WTC11 (cell line): ENCODE results near the gene OR2D2. TPM values are rescaled to one million over a fixed set of nuclear protein-coding genes. Genes with fewer than 3 reads are reported as not detected.

Experiments used
- AR ChIP-seq: fragments of 250-450 bp; sonication (Bioruptor Pico); IDR thresholded peaks from 2 replicates; pipeline ENCODE4 v1.9.0; 2021; ENCODE audit warnings: mild to moderate bottlenecking
- ATF2 ChIP-seq: sonication (generic); formaldehyde crosslinking; IDR thresholded peaks from 2 replicates; pipeline ENCODE4 v1.8.1; 2022; ENCODE audit warnings: low read depth, missing genetic modification reagents, borderline replicate concordance
- ATF3 ChIP-seq: sonication (generic); formaldehyde crosslinking; conservative IDR thresholded peaks from 2 replicates; pipeline ENCODE4 v1.8.1; 2022; ENCODE audit warnings: mild to moderate bottlenecking, missing genetic modification reagents
- E2F5 ChIP-seq: sonication (generic); formaldehyde crosslinking; IDR thresholded peaks from 2 replicates; pipeline ENCODE4 v1.8.1; 2022; ENCODE audit warnings: mild to moderate bottlenecking, moderate library complexity, missing genetic modification reagents
- FOXP4 ChIP-seq: sonication (generic); formaldehyde crosslinking; IDR thresholded peaks from 2 replicates; pipeline ENCODE4 v1.8.0; 2022; ENCODE audit warnings: mild to moderate bottlenecking, missing genetic modification reagents
- GRHL2 ChIP-seq: fragments of 250-450 bp; sonication (Bioruptor Pico); IDR thresholded peaks from 2 replicates; pipeline ENCODE4 v1.8.0; 2022; ENCODE audit warnings: mild to moderate bottlenecking, moderate library complexity; ENCODE audit not compliant: insufficient replicate concordance, severe bottlenecking
- GTF2I ChIP-seq: fragments of 250-450 bp; sonication (Bioruptor Pico); conservative IDR thresholded peaks from 2 replicates; pipeline ENCODE4 v1.4.0; 2021; ENCODE audit warnings: mild to moderate bottlenecking
- KAT7 ChIP-seq: sonication (generic); formaldehyde crosslinking; IDR thresholded peaks from 2 replicates; pipeline ENCODE4 v1.8.1; 2023; ENCODE audit warnings: missing genetic modification reagents, mild to moderate bottlenecking, borderline replicate concordance
- MXD4 ChIP-seq: fragments of 250-450 bp; sonication (Bioruptor Pico); IDR thresholded peaks from 2 replicates; pipeline ENCODE4 v1.8.0; 2021; ENCODE audit warnings: mild to moderate bottlenecking, moderate library complexity, borderline replicate concordance
- NR2C2 ChIP-seq: sonication (generic); formaldehyde crosslinking; IDR thresholded peaks from 2 replicates; pipeline ENCODE4 v1.8.0; 2022; ENCODE audit warnings: mild to moderate bottlenecking, missing genetic modification reagents
- OVOL2 ChIP-seq: fragments of 250-450 bp; sonication (Bioruptor Pico); IDR thresholded peaks from 2 replicates; pipeline ENCODE4 v1.9.0; 2021; ENCODE audit warnings: mild to moderate bottlenecking, borderline replicate concordance
- PRDM15 ChIP-seq: sonication (generic); formaldehyde crosslinking; IDR thresholded peaks from 2 replicates; pipeline ENCODE4 v1.8.0; 2022; ENCODE audit warnings: missing genetic modification reagents
- RORB ChIP-seq: fragments of 250-450 bp; sonication (Bioruptor Pico); IDR thresholded peaks from 2 replicates; pipeline ENCODE4 v1.9.0; 2021; ENCODE audit warnings: mild to moderate bottlenecking
- USF1 ChIP-seq: sonication (generic); formaldehyde crosslinking; IDR thresholded peaks from 2 replicates; pipeline ENCODE4 v1.8.0; 2022; ENCODE audit warnings: mild to moderate bottlenecking, missing genetic modification reagents
- USF2 ChIP-seq: sonication (generic); formaldehyde crosslinking; IDR thresholded peaks from 2 replicates; pipeline ENCODE4 v1.8.1; 2023; ENCODE audit warnings: mild to moderate bottlenecking, missing genetic modification reagents, moderate library complexity
- ZBTB43 ChIP-seq: sonication (generic); formaldehyde crosslinking; IDR thresholded peaks from 2 replicates; pipeline ENCODE4 v1.8.1; 2023; ENCODE audit warnings: mild to moderate bottlenecking, missing genetic modification reagents
- ZNF138 ChIP-seq: sonication (generic); formaldehyde crosslinking; conservative IDR thresholded peaks from 2 replicates; pipeline ENCODE4 v1.8.1; 2022; ENCODE audit warnings: mild to moderate bottlenecking, moderate library complexity, missing genetic modification reagents
- ZNF532 ChIP-seq: fragments of 250-450 bp; sonication (Bioruptor Pico); IDR thresholded peaks from 2 replicates; pipeline ENCODE4 v1.9.0; 2021; ENCODE audit warnings: mild to moderate bottlenecking, borderline replicate concordance
- total RNA-seq: library from RNA; stranded (reverse); gene quantifications from 3 replicates; pipeline ENCODE4 v1.2.3, GENCODE V29; 2021

The OR2D2 gene
- total RNA-seq, 1 experiment from 2014 or later: 0.26 TPM

- TF ChIP-seq GTF2I (CRISPR knock-in tag) (no peak), FOXP4 (no peak), KAT7 (CRISPR knock-in tag) (no peak), ZBTB43 (CRISPR knock-in tag) (0 out of 2 replicates have a peak, but pooled peaks have one; percentile 49), ATF3 (no peak), USF2 (CRISPR knock-in tag) (no peak), MXD4 (CRISPR knock-in tag) (no peak), AR (CRISPR knock-in tag) (no peak), USF1 (CRISPR knock-in tag) (no peak), ZNF532 (CRISPR knock-in tag) (no peak), ZNF138 (CRISPR knock-in tag) (no peak), RORB (no peak), OVOL2 (CRISPR knock-in tag) (no peak), PRDM15 (CRISPR knock-in tag) (peak; percentile 79), GRHL2 (CRISPR knock-in tag) (no peak), NR2C2 (no peak), E2F5 (CRISPR knock-in tag) (no peak), ATF2 (CRISPR knock-in tag) (no peak)
These were observed 34.1 kb upstream of the OR2D2 start, which contains the start of gene ZNF215 (continued) for GRCh38 chr11:6926208-6927029.
